ENCODE data around the gene IFI30.

IFI30 gene

GRCh38 chr19:18167975-18168645 is 5.5 kb upstream of the IFI30 start:
- CTCF ChIA-PET = interaction anchor here (0.7 to 3.2 kb wide), 19 partner anchors 9 to 160 kb away, joined by 3 to 18 read pairs (median 4); partner anchors contain the start of gene ARRDC2
- TF ChIP-seq CTCF (IDR thresholded peaks at IDR 0.05; ENCODE audit: control extremely low read depth, extremely low read depth, low read depth, missing control alignments) = peak; percentile 79
- peak; percentile 89 for DNase-seq (ENCODE audit: extremely low spot score)
- POLR2A ChIA-PET = interaction anchor here (0.5 kb wide), 1 partner anchor 15 kb away, joined by 4 read pairs; no protein-coding TSS in a partner anchor

DNA sequence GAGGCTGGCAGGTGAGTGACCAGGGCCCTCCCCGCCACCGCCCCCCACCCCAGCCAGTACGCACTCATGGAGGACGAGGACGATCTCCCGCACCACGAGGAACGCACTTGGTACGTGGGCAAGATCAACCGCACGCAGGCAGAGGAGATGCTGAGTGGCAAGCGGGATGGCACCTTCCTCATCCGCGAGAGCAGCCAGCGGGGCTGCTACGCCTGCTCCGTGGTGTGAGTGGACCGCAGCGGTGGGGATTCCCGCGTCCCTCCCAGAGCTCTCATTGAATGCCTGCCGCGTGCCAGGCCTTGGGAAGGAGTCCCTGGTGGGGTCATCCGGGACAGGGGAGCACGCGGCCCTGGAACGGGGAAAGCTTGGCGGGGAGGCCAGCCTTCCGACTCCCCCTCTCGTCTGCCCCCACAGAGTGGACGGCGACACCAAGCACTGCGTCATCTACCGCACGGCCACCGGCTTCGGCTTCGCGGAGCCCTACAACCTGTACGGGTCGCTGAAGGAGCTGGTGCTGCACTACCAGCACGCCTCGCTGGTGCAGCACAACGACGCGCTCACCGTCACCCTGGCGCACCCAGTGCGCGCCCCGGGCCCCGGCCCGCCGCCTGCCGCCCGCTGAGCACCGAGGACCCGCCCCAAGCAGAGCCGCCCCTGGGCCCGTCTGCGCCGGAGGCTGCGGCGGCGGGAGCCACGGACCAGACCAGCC is 4.8 kb upstream of the IFI30 start:
- DNase-seq (ENCODE audit: extremely low spot score) = no peak
- no peak for TF ChIP-seq CTCF (IDR thresholded peaks at IDR 0.05; ENCODE audit: control extremely low read depth, extremely low read depth, low read depth, missing control alignments)
- POLR2A ChIA-PET = no interaction called here
- CTCF ChIA-PET = interaction anchor here (0.5 to 2.7 kb wide), 15 partner anchors 8 to 205 kb away, joined by 3 to 18 read pairs (median 4); partner anchors contain the start of gene ARRDC2

DNA sequence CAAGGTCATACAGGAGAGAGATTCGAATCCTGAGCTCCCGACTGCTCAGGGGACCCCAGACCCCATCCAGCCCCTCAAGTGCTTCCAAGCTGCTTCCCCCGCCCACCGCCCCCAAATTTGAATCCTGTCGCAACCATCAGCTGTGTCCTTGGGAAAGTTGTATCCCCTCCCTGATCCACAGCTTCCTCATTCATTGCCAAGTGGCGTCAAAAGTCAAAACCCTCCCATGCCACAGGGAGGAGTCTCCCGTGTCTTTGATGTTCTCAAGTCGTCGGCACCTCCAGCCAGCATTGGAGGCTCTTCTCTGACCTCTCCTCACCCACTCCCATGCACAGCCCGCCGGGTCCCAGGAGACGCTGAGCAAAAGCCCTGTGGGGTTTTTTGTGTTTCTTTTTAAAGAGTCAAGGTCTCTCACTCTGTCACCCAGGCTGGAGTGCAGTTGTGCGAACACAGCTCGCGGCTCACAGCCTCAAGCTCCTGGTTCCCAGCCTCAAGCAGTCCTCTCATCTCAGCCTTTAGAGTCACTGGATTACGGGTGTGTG is 2.8 kb upstream of the IFI30 start:
- CTCF ChIA-PET = interaction anchor here (0.8 to 3.8 kb wide), 12 partner anchors 9 to 168 kb away, joined by 3 to 29 read pairs (median 4); partner anchors contain the start of gene PIK3R2
- POLR2A ChIA-PET = interaction anchor here (1.3 to 1.6 kb wide), 2 partner anchors 22 to 111 kb away, joined by 4 to 6 read pairs; partner anchors contain the start of genes JUND and MPV17L2
- DNase-seq (ENCODE audit: extremely low spot score) = peak; percentile 79
- TF ChIP-seq CTCF (IDR thresholded peaks at IDR 0.05; ENCODE audit: control extremely low read depth, extremely low read depth, low read depth, missing control alignments) = no peak

- CTCF ChIA-PET = interaction anchor here (0.9 to 3.8 kb wide), 10 partner anchors 9 to 58 kb away, joined by 3 to 29 read pairs (median 5); partner anchors contain the start of genes MPV17L2 and PIK3R2
These were observed 1.8 kb upstream of the IFI30 start for GRCh38 chr19:18171605-18172327.

GRCh38 chr19:18172331-18173053 is 1.1 kb upstream of the IFI30 start:
- no peak for TF ChIP-seq CTCF (IDR thresholded peaks at IDR 0.05; ENCODE audit: control extremely low read depth, extremely low read depth, low read depth, missing control alignments)
- POLR2A ChIA-PET = no interaction called here
- DNase-seq (ENCODE audit: extremely low spot score) = no peak
- CTCF ChIA-PET = interaction anchor here (0.8 to 3.8 kb wide), 6 partner anchors 9 to 21 kb away, joined by 3 to 29 read pairs (median 4); partner anchors contain the start of gene MPV17L2

More at GRCh38 chr19:18171605-18172327, 1.8 kb upstream of the IFI30 start:
- DNase-seq (ENCODE audit: extremely low spot score) = peak; percentile 53
- POLR2A ChIA-PET = interaction anchor here (1.3 to 1.6 kb wide), 2 partner anchors 21 to 110 kb away, joined by 4 to 6 read pairs; partner anchors contain the start of genes JUND and MPV17L2
- TF ChIP-seq CTCF (IDR thresholded peaks at IDR 0.05; ENCODE audit: control extremely low read depth, extremely low read depth, low read depth, missing control alignments) = no peak
